ENCODE data around the gene PSMA6.
A peak's percentile ranks its signal among the peaks of the same experiment; 100 is the strongest.
"Not testable (repeated sequence)": the region's sequence is repeated elsewhere in the genome, so short reads cannot be mapped to it uniquely, and the experiment has no call there.

PSMA6 gene

DNA sequence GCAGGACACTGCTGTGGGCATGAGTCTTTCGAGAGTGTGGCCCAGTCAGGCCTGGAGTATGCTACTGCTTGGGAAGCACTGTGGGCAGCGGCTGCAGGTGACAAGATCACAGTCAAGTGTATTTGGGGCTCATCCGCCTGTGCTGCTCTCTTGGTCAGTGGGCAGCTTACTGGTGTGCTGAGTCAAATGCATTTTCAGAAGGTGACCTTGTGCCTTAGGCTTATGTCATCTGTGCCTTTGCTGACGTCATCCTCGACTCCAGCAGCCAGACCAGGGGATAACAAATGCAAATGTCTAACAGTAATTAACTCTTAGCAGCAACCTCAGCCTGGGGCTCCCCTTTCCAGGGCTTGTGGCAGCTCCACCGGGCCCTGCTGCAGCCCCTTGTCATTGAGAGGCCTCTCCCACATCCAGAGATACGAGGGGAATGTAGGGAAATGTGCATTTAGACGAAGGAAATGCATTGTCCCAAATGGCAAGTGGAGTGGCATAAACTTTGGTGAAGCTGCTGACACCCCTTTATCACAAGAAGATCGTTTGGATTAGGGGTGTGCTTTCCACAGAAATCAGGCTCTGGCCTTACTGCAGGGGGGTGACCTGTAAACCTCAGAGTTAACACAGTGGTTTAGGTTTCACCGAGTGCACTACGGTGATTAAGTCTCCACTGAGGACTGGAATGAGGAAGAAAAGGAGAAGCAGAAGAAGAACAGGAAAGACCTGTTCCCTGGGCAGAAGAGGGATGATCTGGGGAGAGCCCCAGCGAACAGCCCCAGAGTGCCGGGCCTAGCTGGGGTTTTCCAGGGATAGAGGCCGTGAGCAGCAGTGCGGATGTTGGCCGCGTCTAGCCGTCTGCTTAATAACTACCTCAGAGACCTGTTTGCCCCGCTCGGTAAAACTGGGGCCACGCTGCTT is 39.7 kb downstream of the PSMA6 start:
- DNase-seq = no peak

DNA sequence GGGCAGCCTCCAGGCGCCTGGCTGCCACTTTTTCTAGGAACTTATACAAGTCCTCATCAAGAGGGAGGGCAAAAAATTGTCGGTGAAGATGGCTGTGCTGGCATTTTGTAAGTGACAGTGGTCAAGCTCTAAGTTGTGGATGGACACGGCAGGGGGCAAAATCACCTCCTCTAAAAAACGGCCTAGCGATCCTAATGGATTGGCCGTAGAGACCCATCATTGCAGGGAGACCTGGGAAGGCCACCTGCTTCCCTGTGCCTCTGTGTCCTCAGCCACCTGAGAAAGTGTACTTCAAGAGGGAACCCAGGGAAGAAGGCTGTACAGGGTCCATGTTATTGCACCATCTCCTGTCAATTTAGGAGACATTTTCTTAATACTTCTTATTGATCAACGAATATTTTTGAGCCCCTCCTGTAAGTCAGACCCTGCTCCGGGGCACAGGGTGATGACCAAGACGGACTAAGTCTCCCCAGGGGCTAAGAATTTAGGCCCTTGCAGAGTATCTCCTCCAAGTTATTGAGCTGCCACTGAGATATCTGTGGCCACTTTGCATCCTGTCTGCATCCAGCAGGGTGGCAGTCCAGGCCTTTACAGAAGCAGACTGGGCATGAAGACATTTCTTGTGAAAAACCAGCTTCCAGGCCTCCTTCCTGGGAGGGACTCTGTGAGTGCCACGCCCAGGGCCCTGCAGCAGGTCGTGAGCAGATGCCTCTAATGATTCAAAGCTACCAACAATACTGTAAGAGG is 40.5 kb downstream of the PSMA6 start:
- DNase-seq = peak; percentile 45

GRCh38 chr14:35333264-35333730 is 41.1 kb downstream of the PSMA6 start:
- DNase-seq = no peak

DNA sequence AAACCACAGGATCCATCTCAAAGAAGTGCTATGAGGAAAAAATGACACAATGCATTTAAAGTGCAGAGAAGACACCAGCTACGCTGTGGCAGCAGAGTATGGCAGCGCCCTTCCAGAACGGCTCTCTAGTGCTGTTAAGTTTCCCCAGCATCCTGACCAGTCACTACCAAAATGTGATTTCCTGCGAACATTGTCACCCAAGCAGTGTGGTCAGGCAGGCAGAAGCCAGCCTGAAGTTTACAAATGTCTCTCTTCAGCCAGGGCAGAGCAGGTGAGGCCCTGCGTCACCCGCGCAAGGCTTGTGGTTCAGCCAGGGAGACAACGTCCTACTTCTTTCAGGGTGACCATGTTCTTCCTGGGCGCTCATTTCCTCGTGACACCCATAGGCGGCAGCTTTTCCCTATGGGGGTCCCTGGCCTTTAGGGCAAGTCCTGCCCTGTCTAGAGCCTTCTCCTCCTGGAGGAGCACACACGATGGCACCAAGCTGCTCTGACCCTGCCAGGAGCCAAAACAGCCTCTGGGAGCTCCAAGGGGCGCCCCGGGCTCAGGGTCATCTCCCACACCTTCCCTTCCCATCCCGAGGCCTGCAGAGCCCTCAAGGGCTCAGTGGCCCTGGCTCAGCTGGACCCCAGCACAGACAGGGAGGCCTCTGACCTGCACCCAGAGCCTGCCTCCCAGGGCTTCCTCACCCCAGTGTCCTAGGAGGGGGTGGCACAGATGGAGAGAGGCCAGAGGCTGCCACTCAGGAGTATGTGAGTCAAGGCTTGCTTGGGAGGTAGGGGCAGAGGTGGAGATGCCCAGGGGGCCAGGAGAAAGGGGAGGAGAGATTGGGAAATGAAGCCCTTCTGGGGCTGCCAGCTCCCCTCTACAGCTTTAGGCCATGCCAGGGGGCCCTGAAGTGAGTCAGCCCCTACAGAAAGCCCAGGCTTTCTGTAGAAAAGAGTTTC is 41.9 kb downstream of the PSMA6 start:
- no peak for DNase-seq

DNA sequence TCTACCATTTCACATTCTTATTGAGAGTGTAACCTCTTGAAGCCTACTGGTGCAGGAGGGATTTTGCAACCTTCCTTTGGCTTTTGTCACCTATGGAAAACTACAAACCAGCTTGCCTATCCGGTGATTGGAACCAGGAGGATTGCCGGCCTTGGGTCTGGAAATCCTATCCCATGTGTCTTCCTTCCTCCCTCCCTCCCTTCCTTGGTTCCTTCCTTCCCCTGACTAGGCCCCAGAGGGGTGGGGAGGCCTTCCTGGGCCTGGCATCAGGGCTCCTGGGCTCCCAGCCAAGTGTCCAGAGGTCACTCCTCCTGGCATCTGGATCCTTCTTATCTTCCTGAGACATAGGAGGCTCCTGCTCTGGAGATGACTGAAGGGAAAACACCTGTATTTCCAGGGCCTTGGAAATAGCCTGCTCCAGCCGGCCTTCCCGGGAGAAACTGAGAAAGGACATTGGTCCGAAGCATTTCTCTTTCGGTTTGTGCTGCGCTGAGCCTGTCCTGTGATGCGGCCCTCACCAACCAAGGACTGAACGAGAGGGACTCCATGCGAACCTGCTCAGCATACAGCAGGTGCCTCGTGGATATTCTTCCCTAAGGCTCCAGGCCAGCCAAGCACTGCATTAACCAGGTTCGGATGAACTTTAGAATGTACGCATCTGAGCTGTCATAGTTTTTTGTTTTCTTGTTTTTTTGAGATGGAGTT is 43.4 kb downstream of the PSMA6 start:
- DNase-seq = no peak

- DNase-seq = not testable (repeated sequence)
These were observed 44.0 kb downstream of the PSMA6 start for GRCh38 chr14:35336171-35336493.

DNA sequence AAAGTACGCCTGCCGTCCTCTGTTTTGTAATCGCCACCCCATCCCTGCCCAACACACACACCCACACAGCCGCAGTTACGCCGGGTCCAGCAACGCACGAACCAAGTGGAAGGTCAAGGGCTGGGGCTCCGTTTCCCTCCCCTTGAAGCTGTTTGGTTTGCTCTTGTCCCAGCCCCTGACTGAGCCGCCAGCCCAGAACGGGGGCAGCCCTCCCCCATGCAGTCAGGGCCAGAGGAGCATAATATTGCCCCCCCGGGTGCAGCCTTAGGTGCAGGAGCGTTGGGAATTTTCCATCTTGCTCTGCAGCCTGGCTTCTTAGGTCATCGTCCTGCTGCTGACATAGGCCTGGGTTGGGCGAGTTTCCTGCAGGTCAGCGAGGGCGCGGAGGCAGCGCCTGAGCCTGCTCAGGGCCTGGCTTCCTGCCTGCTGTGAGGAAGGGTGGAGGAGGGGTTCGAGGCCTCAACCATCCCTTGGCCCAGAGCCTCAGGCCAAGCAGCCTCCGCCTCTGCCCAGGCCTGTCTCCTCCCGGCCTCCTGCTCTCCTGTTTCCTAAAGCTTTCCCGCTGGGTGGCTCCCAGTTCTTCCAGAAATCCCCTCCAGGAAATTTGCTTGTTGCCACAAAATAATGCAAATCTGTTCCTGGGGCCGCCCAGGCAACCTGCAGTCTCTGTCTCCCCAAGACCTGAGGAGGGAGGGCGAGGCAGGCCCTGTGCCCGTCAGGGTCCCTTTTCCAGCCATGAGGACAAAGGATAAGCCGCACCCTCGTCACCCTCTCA is 44.5 kb downstream of the PSMA6 start:
- DNase-seq = no peak

- no peak for DNase-seq
These were observed 45.4 kb downstream of the PSMA6 start for GRCh38 chr14:35337269-35338255.

DNA sequence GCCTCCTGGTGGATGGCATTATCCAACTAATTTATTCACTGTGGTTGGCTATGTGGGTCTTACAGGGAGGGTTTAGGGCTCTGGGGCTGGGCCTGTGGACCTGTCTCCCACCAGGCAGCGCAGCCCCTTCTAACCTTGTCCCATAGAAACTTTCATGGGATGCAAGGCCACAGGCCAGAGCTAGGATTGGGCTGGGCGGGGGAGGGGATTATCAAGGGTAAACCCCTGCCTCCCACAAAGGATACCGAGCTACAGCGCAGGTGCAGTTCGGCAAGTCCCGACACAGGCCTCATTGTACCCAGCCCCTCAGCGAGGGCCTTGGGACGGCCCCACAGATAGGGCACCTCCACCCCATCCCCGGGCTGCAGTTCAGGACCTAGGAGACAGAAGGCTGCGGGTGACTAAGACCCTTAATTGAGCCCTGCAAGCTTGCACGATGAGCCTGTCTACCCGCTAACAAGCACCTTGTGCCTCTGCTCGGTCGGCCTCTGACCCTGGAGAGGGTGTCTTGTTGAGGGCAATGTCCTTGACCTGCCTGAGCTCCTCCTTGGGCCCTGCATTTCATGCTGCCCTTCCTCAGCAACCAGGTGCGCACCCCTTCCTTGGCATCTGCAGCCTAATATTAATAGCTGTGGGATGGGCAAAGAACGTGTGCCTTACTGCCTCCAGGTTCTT is 46.7 kb downstream of the PSMA6 start:
- no peak for DNase-seq

- DNase-seq = no peak
These were observed 47.7 kb downstream of the PSMA6 start for GRCh38 chr14:35339761-35340406.

DNA sequence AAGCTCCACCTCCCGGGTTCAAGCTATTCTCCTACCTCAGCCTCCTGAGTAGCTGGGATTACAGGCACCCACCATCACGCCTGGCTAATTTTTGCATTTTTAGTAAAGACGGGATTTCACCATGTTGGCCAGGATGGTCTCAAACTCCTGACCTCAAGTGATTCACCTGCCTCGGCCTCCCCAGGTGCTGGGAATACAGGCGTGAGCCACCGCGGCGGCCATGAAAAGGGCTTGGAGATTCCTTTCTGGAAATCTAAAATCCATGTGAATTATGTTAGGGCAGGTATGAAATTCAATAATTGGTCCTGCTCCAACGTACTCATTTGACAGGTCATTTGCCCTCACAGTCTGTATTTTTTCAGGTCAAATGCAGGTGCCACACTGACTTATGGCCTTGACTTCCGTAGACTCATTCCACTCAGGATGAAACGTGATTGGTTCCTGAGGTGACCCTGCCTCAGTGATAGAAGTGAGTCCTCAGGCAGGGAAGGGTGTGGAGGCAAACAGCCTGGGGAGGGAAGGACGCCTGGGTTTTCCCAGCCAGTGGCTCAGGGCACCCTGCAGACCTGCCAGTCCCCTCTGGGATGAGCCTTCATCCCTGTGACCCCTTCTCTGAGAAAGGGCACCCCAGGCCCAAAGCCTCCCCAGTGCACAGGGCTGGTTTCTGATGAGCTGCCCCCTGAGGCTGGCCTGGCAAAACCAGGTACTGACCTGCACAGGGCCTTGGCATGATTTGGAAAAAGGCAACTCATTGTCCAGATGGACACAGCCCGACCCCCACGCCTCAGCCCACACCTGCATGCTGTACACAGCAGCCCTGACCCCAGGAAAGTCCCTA is 48.7 kb downstream of the PSMA6 start:
- no peak for DNase-seq

- DNase-seq = no peak
These were observed 49.2 kb downstream of the PSMA6 start for GRCh38 chr14:35341454-35341750.

DNA sequence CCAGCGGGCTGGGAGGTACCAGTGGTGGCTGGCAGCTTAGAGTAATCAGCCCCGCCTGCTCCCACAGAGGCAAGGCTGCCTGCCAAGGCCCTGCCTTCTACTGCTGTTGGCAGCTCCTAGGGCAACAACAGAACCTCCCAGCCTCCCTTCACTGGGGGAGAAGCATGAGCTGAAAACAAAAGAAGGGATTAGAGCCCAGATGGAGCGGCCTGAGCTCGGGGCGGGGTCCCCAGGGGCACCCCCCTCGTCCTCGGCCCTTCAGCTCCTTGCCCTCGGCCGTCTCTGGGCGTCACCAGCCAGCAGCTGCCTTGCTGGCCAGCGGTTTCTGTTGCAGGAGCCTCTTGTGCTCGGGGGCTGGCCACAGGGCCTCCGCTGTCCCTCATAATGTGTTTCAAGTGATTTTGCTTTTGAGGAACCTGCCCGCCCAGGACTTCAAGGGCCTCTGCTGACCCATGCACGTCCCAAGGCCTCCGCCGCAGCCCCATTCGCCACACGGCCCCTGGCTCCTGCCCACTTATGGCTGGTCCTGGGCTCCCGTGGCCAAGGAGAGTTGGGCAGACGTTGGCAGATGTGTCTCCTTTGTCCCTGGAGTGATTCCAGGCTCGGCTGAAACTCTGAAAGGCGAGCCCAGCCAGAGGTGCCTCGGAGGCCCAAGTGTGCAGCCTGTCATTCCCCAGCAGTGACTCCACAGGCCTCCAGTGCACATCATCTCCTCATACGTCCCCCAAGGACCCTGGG is 49.7 kb downstream of the PSMA6 start:
- peak; percentile 39 for DNase-seq

DNA sequence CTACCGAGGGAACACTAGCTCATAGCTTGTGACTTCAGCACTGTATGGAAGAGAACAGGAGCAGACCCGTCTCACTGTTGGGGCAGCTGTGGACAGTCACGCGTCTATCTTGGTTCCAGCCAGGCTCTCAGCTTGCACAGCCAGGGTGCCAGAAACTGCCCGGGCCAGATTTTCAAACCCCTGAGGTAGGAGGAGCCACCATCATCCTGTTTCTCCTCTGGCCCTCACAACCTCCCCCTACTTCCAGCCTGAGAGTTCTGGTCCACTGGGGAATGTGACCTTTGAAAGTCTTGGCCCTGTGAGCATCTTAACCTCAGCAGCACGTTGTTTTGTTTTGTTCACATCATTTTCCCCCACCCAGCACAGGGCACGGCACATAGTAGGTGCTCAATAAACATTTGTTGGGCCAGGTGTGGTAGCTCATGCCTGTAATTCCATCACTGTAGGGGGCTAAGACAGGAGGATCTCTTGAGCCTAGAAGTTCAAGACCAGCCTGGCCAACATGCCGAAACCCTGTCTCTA is 50.4 kb downstream of the PSMA6 start:
- DNase-seq = no peak

DNA sequence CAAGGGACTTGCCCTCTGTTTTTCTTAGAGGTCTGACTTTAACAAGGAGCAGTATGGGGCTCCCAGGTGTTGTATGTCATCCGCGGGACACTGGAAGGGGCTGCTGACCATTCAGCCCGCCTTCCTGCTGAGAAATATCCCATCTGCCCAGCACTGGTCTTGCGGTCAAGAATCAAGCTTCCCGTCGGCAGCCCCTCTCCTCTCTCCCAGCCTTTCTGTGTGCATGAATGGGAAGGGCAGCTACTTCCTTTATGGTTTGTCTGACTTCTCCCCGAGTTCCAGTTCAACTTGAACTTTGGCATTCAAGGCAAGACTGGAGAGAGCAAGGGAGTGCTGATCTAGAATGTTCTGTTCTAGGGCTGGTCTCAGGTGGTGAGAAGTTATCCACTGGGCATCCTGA is 51.5 kb downstream of the PSMA6 start:
- DNase-seq = no peak

GRCh38 chr14:35344107-35344807 is 52.1 kb downstream of the PSMA6 start:
- DNase-seq = no peak

All from NCI-H146 (cell line).